CD4-positive, alpha-beta T cell treated with Interleukin-2 at 100 ng/mL for 4 hours (primary cell): ENCODE data around the gene CLPTM1L.
A peak's percentile ranks its signal among the peaks of the same experiment; 100 is the strongest.
"Not testable (repeated sequence)": the region's sequence is repeated elsewhere in the genome, so short reads cannot be mapped to it uniquely, and the experiment has no call there.

Experiments
- DNase-seq: peaks from one replicate; pipeline ENCODE4 v3.0.0-alpha.2; 2020; ENCODE audit warnings: low spot score

CLPTM1L gene

GRCh38 chr5:1326901-1327756 lies 17.8 kb downstream of the CLPTM1L start:
- DNase-seq, result not testable (repeated sequence)

DNA sequence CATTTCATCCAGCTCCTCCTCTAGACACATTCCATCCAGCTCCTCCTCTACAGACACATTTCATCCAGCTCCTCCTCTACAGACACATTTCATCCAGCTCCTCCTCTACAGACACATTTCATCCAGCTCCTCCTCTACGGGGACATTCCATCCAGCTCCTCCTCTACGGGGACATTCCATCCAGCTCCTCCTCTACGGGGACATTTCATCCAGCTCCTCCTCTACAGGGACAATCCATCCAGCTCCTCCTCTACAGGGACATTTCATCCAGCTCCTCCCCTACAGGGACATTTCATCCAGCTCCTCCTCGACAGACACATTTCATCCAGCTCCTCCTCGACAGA lies 18.4 kb downstream of the CLPTM1L start:
- not testable (repeated sequence) for DNase-seq

- DNase-seq, result no peak
These were observed 18.9 kb downstream of the CLPTM1L start for GRCh38 chr5:1325870-1326531.

DNA sequence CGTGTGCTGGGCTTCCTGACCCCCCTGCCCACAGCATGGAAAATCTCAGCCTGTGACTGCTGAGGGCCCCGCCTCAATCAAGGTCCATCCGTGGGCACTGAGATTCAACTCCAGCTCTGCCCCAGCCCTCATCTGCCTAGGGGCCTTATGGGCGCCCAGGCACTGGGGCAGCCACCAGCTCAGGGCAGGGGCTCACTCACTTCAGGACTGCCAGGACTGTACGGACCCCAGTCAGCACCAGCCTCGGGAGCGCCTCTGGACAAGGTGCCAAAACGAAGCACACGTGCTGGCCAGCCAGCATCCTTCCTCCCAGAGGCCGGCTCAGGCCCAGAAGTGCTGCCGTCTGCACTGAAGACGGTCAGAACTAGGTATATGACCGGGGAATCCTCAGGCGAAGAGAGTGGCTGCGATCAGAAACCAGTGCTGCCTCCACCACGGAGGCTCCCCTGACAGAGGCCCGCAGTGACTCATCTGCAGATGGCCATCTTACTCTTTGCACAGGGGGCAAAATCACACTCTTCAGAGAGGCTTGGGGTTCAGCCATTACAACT lies 19.6 kb downstream of the CLPTM1L start:
- DNase-seq, result no peak

DNA sequence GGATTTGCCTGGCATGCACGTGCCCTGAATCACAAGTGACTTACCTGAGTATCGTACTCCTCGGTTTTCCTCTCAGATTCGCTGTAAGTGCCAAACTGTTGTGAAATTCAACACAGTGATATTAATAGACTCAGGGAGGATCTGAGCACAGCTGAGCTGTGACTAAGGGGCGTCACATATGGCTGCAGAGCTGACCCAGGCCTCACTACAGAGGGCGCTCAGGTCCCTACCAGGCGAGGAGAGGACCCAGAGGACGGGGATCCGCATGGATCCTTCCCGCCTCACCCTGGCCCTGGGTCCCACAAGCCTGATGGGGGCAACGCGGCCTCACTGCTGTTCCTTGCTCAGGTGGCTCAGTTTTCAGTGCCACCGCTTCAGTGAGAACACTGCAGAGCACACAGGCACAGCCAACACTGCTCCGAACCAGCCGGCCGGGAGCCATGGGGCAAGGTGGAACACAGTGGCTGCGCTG lies 20.1 kb downstream of the CLPTM1L start:
- no peak for DNase-seq

DNA sequence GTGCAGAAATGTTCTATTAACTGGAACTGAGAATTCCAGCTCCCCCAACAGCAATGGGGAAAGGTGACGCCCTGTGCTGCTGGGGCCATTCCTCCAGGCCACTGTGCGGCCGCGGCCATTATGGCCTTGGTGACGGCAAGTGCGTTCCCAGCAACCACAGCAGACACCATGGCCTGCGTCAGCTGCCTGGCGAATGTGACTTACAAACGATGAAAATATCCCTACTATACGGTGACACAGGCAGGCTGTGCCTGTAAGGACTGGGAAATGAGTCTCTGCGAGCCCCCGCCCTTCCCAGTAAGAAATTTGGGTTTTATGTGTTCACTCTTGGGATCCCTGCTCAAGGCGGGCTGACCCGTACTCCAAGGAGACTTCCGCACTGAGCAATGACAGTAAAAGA lies 20.6 kb downstream of the CLPTM1L start:
- no peak for DNase-seq

DNA sequence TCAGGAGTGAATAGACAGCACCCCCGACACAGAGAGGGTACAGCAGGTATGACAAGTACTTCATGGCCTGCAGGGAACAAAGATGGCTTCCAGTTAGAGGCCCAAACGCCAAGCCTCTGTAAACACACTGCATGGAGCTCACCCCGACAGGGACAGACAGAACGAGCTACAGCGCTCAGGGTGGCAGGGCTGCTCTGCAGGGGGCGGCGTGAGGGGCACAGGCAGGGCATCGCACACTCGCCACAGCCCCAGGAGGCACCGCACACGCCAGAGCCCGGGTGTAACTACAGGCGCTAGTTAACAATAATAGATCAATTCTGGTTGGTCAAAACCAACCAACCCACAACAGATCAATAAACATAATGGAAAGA lies 21.1 kb downstream of the CLPTM1L start:
- DNase-seq, result no peak

DNA sequence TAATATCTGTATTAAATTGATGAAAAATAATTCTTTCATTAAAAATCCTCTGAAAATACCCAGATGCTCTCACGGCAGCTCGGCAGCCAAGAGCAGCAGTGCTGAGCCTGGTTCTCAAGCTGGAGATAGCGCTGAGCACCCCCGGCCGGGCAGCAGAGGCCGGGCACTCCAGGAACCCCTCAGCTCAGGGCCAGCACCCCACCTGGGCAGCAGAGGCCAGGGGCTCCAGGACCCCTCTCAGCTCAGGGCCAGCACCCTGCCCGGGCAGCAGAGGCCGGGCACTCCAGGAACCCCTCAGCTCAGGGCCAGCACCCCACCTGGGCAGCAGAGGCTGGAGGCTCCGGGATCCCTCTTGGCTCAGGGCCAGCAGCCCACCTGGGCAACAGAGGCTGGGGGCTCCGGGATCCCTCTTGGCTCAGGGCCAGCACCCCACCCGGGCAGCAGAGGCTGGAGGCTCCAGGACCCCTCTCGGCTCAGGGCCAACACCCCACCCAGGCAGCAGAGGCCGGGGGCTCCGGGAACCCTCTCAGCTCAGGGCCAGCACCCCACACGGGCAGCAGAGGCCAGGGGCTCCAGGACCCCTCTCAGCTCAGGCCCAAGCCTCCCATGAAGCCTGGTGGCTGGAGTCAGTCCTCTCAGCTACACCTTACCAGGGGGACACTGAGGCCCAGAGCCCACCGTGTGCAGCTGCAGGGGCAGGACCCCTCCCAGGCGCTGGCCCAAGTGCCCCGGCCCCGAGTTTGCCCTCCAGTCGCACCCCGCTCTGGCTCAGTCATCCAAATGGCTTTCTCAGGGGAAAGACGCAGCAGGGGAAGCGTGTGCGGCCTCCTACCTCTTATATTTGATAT lies 21.7 kb downstream of the CLPTM1L start:
- DNase-seq, result no peak

DNA sequence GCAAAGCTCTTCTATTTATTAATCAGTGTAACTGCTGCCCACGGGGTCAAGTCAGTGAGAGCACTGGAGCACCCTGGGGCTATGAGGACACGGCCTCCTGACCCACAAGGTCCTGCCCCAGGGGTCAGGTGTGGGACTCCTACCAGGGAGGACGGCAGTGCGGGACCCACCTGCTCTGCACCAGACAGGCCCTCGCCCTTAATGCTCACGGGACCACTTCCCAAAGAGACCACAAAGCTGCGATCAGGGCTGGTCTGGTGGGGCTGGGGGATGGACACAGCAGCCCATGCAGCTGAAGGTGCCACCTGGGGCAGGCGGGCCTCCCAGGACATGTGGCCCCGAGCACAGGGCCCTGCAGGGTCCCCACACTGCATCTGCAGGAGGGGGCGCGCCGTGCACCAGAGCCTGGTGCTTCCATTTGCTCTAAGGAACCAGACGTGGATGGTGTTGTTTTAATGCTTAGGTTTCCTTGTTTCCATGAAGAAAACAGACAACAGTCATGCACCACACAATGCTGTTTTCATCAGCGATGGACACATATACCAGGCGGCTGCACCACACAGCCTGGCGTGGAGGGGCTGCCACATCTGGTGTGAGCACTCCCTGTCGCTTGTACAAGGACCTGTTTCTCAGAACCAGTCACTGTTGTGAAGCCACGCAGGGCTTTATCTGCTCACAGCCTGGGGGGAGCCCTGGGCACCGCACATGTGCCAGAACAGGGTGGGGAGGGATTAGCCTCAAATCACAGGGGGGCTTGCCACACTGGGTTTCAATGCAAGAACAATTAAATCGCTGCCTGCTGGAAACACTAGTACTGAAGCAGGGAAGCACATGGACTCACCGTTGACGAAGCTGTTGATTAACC lies 22.6 kb downstream of the CLPTM1L start:
- no peak for DNase-seq

- no peak for DNase-seq
These were observed 23.3 kb downstream of the CLPTM1L start for GRCh38 chr5:1321576-1321975.

GRCh38 chr5:1320436-1321344 lies 24.2 kb downstream of the CLPTM1L start:
- no peak for DNase-seq

DNA sequence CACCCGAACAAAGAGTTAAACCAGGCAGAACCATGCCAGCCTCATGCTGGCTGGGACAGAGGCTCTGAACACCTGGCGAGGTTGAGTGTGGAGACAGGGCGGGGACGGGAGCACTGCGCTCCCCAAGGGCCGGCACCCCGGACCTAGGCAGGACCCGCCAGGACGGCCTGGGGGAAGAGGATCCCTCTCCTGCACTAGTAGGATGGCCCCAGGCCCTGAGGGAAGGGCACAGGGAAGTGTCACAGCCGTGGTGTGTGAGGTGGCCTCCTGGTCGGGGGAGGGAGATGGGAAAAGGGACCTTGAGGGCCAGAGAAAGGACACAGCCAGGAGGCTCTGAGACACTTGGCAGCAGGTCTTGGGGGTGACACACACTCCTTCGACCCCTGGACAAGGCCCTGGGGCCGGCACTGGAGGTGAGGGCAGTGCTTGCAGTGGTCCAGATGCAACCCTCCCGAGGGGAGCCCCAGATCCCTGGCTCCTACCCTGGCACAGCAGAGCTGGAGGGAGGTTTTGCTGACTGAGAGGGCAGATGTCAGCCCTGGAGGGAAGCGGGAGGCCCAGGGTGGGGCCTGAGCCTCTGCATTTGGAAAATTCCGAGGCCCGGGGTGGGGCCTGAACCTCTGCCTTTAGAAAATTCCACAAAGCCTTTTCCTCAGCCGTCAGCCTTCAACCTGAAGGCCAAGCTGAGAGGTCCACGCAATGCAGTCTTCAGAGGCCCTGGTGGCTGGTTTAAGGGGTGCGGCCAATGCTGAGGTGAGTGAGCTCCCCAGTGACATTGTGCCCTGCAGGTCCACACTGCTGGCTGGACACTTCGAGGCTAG lies 25.3 kb downstream of the CLPTM1L start:
- DNase-seq, result no peak

GRCh38 chr5:1318659-1319251 lies 26.1 kb downstream of the CLPTM1L start:
- no peak for DNase-seq

DNA sequence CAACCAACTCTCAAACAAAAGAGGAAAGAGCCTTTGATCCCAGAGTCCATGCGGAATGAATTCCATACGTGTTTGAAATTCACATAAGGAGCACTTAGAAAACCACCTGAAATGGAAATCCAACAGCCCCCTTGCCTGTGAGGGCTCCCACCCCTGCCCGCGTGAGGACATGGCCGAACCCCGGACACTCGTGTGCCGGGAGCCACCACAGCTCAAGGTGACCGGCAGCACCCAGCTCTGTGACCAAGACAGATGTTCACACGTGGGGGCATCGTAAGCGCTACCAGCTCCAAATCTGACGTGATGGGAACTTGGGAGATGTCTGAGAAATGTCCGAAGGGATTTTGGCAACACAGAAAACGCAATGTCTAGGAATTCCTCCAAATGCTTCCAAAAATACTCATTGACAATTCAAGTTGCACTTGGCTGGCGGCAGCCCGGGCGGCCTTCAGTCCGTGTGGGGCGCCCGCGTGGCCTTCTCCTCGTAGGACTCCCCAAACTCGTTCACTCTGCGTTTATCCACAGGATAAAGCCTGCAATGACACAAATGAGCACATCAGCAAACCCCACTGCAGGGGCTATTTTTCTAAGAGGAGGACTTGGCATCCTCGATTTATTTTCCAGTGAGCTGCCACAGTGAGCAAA lies 26.9 kb downstream of the CLPTM1L start:
- DNase-seq, result no peak

GRCh38 chr5:1316588-1317340 lies 28.1 kb downstream of the CLPTM1L start:
- no peak for DNase-seq

GRCh38 chr5:1315709-1316587 lies 29.0 kb downstream of the CLPTM1L start:
- peak; percentile 66 for DNase-seq
